ENCODE data around the gene TSEN15.
"Not testable (repeated sequence)": the region's sequence is repeated elsewhere in the genome, so short reads cannot be mapped to it uniquely, and the experiment has no call there.

Gene TSEN15

DNA sequence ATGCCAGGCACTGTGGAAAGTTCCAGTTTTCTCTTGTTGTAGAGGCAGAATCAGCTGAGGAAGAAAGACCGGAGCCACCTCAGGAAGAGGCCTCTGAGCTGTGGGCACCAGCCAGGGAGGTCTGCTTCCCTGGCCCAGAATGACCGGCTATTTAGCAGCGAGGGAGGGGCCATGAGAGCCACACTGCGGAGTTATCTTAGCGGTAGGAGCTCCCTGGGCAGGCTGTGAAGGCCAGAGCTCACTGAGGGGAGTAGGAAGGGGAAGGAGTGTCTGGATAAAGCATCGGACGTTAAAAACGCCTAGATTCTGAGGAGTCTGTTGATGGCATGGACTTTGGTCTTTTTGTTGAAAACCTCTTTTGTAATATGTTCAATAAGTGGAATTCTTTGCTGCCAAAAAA is 36.5 kb downstream of the TSEN15 start:
- no peak overlapping the region for H3K27ac ChIP-seq (replicated peaks)
- no peaks in the 10 kb centered on the region for H3K27me3 ChIP-seq (ENCODE audit: insufficient read depth, poor library complexity, severe bottlenecking)
- DNase-seq (ENCODE audit: low read depth in 1 of 2, low spot score in 1 of 2): no peak
- H3K4me3 ChIP-seq (replicated peaks; ENCODE audit: insufficient read depth, low read length): no peak overlapping the region
- TF ChIP-seq CTCF (IDR thresholded peaks at IDR 0.05; ENCODE audit: insufficient read depth, low read length) (no peak), GABPA (IDR thresholded peaks at IDR 0.05; ENCODE audit: low read depth) (no peak), POLR2AphosphoS5 (IDR thresholded peaks at IDR 0.05; ENCODE audit: low read depth) (no peak), SPI1 (IDR thresholded peaks at IDR 0.05; ENCODE audit: borderline replicate concordance, low read depth) (no peak), REST (IDR thresholded peaks at IDR 0.05; ENCODE audit: insufficient replicate concordance, low read depth) (no peak)

- no peaks in the 10 kb centered on the region for H3K27me3 ChIP-seq (ENCODE audit: insufficient read depth, poor library complexity, severe bottlenecking)
- no peak overlapping the region for H3K27ac ChIP-seq (replicated peaks)
- no peak overlapping the region for H3K4me3 ChIP-seq (replicated peaks; ENCODE audit: insufficient read depth, low read length)
- TF ChIP-seq POLR2AphosphoS5 (IDR thresholded peaks at IDR 0.05; ENCODE audit: low read depth) (no peak), CTCF (IDR thresholded peaks at IDR 0.05; ENCODE audit: insufficient read depth, low read length) (no peak), REST (IDR thresholded peaks at IDR 0.05; ENCODE audit: insufficient replicate concordance, low read depth) (no peak), SPI1 (IDR thresholded peaks at IDR 0.05; ENCODE audit: borderline replicate concordance, low read depth) (no peak), GABPA (IDR thresholded peaks at IDR 0.05; ENCODE audit: low read depth) (no peak)
- no peak for DNase-seq (ENCODE audit: low read depth in 1 of 2, low spot score in 1 of 2)
These were observed 41.5 kb downstream of the TSEN15 start for GRCh38 chr1:184093071-184093470.

DNA sequence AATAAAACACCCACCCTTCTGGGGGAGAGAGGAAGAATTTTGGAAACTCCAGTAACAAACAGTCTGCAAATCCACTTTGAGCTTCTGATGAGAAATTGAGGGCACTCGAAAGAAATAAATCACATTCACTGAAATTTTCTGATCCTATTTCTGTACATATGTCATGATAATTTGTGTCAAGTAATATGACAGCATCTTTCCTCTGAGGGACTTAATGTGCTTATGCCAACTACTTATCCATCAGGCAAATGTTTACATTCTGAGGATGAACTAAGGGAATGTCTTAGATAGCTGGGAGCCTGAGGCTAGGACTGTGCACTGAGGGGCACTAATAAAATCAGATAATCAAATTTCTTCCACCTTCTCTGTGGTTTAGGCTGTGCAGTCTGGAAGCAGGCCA is 44.5 kb downstream of the TSEN15 start:
- Histone ChIP-seq H3K27ac (replicated peaks) (no peak overlapping the region), H3K4me3 (replicated peaks; ENCODE audit: insufficient read depth, low read length) (no peak overlapping the region), H3K27me3 (ENCODE audit: insufficient read depth, poor library complexity, severe bottlenecking) (no peaks in the 10 kb centered on the region)
- DNase-seq (ENCODE audit: low read depth in 1 of 2, low spot score in 1 of 2): no peak
- TF ChIP-seq GABPA (IDR thresholded peaks at IDR 0.05; ENCODE audit: low read depth) (no peak), SPI1 (IDR thresholded peaks at IDR 0.05; ENCODE audit: borderline replicate concordance, low read depth) (no peak), CTCF (IDR thresholded peaks at IDR 0.05; ENCODE audit: insufficient read depth, low read length) (no peak), REST (IDR thresholded peaks at IDR 0.05; ENCODE audit: insufficient replicate concordance, low read depth) (no peak), POLR2AphosphoS5 (IDR thresholded peaks at IDR 0.05; ENCODE audit: low read depth) (no peak)

GRCh38 chr1:184096580-184096979 is 45.0 kb downstream of the TSEN15 start:
- H3K27me3 ChIP-seq (ENCODE audit: insufficient read depth, poor library complexity, severe bottlenecking); H3K4me3 ChIP-seq (replicated peaks; ENCODE audit: insufficient read depth, low read length); H3K27ac ChIP-seq (replicated peaks); DNase-seq (ENCODE audit: low read depth in 1 of 2, low spot score in 1 of 2): not testable (repeated sequence)

Data from HL-60 (cell line).